AG08395 (cell line): ENCODE data around the gene PLD1.

ENCODE experiments used
- DNase-seq: peaks from one replicate; pipeline ENCODE4 v3.0.0; 2012; ENCODE audit warnings: mixed read lengths, low spot score

The PLD1 gene

DNA sequence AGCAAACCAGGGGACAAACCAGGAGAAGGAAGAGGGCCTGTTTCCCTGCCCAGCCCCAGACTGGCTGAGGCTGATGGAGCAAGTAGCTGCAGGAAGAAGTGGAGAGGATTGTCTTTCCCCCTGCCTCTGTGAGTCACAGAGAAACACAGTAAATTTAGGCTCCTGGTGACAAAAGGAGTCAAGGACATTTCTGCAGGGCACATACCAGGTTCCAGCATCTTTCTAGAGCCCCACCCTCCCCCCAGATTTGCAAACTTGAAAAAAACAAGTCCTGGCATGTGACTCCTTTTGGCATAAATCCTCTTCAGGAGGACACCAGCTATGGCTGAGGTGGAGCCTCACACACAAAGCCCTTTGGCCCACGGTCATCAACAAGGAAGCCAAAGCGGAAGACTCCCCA is 17.8 kb downstream of the PLD1 start:
- no peak for DNase-seq

DNA sequence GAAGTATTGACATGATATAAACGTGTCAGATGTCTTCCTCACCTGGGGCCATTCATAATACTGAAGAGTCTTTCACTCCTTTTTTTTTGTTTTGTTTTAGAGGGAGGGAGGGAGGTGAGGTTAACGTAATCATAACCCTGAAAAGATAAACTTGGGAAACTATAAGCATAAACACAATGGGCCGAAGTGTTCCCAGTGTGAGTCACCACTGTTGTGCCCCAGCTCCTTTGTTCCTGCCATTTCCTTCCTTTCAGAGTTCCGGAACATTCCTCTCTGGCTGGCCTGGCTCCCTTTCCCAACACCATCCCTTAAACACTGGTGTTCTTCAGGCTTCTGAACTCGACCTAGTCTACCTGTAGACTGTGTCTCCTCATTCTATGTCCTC is 18.6 kb downstream of the PLD1 start:
- DNase-seq, result peak; percentile 27

DNA sequence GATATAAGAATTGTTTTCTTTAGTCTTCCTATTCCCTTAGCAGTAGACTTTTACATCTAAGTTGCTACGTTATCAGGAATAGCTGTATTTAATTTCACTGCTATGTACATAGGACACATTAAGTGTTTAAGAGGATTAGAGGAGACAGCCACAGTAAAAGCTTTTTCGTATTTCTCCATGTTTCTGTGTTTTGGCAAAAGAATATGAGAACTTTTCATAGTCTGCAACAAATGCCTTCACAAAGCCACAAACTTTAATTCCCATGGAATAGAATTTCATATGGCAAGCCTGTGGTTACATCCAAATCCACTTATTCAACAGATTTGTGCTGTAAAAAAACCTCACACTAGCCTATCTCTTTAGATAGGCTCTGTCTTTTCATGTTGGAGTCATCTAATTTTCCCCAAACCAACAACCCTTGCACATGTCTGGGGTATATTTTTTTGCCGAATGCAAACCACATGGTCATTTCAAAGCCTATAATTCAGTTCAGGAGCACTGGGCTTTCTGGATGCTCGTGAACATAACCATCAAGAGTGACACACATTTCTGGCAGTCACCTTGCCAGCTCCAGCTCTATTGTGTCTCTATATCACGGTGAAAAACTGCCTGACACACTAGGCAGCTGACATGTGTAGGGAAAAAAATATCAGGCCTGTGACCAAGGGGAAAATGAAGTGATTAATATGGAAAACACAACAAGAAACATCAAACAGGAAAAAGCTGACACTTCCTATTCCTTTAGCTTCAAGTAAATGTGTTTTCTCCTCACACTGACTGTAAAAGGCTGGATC is 19.2 kb downstream of the PLD1 start:
- peak; percentile 11 for DNase-seq

DNA sequence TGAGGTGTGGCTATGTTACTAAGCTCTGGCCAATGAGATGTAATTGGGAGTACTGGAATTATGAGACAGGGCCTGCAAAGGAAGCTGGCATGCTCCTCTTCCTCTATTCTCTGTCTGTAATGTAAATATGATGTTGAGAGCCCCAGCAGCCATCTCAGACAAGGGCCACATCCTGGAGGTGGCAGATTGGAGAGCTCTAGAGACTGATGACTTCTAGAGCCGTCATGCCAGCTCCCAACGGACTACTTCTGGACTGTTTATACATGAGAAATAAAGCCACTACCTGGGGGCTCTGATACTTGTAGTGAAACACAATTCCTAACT is 19.7 kb downstream of the PLD1 start:
- DNase-seq, result no peak

DNA sequence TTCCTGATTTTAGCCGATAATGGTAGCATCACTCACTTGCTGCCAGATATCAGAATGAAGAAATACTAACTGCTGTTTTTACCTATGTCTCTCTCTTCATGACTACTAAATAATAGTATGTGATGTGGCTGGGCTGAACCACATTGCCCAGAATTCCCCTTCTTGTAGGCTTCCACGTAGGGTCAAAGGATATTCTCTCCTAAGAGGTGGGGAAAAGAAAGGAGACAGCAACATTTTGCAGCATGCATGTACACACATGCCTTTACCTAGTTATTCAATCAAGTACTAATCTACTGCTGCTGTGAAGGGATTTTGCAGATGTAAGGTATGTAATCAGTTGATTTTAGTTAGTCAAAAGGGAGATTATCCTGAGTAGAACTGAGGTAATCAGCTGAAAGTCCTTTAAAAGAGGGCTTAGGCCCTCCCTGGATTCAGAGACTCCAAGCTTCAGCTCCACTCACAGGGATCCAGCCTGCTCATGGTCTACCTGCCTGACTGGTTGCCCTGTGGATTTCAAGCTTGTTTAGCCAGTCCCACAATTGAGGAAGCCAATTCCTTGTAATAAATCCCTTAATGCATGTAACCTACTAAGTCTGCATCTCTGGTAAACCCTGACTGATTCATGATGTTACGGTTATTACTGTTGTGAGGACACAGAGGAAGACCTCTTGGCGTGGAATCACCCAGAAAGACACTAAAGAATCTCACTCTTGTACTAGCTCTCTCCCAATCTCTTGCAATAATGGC is 20.4 kb downstream of the PLD1 start:
- DNase-seq, result no peak

DNA sequence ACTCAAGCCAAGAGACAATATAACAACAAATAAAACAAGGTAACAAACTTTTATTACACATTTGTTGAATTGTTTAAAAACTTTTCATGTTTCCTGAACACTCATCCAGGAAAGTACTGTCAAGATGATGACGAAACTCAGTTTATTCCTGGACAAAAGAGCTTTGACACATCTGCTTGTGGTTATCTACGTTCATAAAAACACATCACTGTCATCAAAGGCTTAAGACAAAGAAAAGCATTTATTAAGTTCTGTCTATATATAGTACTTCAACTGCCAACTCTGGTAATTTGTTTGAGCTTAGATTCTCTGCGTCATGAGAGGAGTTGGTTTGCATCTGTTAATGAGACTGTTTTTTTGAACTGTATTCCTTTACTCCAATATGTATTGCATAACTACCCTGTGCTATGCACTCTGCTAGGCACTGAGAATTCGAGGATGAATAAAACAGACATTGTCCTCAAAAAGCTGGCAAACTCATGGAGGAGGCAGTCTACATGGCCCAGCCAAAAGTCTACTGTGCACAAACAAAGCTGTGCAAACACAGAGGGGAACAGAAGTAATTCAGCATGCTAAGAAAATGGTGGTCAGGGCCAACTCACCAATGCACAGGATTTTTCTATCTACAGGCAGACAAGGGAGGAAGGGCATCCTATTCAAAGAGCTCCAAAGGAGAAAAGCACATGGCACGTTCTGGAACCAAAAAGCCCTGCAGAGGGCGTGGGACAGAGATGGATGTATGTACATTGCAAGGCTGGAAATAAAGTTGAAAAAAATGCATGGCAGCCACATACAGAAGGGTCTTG is 21.5 kb downstream of the PLD1 start:
- peak; percentile 74 for DNase-seq

DNA sequence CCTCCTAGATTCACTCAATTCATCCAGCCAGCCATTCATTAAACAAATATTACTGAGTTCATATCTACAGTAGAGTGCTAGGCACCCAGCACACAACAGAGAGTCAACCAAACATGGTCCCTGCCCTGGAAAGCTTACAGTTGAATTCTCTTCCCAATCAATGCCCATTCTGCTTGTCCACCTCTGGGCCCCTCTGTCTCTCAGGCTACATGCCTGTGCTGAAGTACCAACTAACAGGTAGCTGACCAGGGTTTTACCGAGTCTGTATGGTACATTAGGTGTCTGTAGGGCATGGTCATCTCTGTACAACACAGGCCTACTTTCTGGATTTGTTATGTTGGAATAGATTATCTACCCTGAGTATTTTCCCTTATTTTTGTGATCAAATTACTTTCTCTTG is 23.3 kb downstream of the PLD1 start:
- no peak for DNase-seq

DNA sequence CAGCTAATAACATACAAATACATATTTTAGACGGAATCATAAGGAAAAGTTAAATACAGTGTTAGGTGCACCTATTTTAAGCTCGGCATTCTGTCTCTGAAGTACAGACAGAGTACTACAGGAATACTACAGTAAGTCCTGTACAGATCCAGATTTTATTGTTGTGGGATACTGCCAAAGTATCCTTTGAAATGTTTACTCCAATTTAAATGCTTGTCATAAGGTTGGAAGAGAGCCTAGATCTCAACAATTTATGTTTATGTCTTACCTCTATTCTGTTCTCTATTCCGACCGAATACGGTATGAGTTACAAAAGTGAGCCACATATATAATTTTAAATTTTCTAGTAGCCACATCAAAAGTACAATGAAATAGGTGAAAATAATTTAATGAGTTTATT is 25.3 kb downstream of the PLD1 start:
- DNase-seq, result no peak

DNA sequence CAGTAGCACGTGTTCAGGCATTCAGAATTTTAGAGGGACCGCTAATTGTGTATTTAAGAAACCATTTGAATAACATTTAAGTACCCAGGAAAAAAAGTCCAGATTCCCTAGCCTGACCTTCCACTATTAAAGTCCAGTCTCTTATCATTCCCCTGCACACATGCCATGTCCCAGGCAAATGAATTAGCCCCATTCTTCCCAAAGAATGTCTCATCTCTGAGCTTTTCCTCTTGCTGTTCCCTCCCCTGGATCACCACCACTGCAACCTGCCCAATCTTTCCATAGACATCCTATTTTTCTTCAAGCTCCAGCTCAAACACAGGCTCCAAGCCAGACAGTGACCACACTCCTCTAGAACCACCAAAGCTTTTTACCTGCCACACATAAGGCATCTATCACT is 25.9 kb downstream of the PLD1 start:
- no peak for DNase-seq

DNA sequence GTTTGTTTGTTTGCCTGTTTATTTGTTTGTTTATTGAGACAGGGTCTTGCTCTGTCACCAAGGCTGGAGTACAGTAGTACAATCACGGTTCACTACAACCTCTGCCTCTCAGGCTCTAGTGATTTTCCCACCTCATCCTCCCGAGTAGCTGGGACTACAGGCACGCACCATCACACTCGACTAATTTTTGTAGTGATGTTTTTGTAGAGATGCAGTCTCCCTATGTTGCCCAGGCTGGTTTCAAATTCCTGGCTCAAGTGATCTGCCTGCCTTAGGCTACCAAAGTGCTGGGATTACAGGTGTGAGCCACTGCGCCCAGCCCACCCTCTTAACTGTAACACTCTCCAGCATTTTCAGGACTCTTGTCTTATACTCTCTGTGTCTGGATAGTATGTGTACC is 26.7 kb downstream of the PLD1 start:
- no peak for DNase-seq

DNA sequence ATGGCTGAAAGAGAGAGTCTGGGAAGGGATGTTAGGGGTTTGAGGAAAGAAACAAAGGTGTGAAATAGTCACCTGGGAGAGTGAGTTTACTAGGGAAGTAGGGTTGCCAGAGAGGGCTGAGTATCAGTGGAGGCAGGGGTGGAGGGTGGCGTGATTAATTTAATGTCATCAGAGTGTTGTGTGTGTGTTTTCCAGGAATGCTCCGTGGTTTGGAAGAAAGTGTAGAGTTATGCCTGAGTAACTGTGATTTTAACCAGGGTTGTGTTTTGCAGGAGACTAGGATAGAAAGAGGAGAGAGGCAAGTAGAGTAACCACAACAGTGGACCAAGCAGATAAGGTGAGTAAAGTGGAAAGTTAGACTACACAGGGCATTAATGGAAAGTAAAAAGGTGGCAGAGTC is 27.2 kb downstream of the PLD1 start:
- peak; percentile 14 for DNase-seq

DNA sequence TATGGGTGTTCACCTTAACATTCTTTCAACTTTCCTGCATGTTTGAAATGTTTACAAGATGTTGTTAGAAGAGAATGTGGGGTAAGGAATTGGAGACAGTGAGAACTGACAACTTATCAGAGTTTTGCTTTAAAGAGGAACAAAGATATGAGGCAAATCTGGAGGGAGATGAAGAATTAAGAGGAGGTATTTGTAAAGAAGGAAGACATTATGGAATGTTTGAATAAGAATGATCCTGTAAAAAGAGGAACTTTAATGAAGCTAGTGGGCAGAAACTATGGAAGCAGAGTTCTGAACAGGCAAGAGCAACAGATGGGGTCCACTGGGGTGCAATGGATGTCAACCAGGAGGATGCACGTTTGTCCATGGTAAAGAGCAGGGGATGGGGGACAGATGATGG is 27.7 kb downstream of the PLD1 start:
- DNase-seq, result no peak

DNA sequence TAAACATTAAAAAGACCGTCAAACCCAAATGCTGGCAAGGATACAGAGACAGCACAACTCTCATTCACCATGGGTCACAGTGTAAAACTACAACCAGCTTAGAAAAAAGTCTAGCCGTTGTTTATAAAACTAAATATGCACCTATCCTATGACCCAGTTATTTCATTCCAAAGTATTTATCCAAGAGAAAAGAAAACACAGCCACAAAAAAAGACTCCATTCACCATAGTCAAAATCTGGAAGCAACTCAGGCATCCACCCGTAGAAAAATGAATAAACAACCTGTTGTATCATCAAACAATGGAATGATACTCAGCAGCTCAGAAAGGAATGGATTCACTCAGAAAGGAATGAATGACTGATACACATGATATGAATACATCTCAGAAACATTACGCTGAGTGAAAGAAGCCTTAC is 28.6 kb downstream of the PLD1 start:
- DNase-seq, result no peak

DNA sequence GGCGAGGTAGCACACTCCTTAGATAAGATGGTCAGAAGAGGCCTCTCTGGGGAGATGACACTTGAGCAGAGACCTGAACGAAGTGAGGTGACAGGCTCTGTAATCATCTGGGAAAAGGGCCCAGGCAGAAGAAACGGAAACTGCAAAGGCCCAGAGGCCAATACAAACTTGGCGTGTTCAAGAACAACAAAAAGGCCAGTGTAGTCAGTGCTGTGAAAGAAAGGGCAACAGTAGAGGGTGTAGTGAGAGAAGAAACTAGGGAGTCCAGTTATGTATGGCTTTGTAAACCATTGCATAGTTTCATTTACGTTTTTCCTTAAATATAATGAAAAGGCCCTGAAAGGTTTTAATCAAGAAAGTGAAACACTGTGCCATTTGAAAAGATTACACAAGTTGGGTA is 31.8 kb downstream of the PLD1 start:
- DNase-seq, result no peak

DNA sequence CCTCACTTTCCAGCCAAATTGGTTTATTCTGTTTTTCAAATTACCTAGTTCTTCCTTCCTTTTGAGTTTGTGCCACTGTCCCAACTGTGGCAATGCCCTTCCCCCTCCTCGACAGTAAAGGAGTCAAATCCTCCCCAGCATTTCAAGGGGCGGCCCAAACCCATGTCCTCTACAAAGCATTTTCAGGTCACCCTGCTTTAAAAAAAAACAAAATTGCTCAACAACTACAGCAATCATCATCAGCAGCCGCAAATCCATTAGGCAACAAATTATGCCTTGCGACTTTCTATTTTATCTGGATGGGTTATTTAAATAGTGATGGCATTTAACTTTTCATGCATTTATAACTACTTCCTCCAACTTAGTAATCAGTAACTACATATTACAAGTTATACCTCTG is 32.7 kb downstream of the PLD1 start:
- no peak for DNase-seq

DNA sequence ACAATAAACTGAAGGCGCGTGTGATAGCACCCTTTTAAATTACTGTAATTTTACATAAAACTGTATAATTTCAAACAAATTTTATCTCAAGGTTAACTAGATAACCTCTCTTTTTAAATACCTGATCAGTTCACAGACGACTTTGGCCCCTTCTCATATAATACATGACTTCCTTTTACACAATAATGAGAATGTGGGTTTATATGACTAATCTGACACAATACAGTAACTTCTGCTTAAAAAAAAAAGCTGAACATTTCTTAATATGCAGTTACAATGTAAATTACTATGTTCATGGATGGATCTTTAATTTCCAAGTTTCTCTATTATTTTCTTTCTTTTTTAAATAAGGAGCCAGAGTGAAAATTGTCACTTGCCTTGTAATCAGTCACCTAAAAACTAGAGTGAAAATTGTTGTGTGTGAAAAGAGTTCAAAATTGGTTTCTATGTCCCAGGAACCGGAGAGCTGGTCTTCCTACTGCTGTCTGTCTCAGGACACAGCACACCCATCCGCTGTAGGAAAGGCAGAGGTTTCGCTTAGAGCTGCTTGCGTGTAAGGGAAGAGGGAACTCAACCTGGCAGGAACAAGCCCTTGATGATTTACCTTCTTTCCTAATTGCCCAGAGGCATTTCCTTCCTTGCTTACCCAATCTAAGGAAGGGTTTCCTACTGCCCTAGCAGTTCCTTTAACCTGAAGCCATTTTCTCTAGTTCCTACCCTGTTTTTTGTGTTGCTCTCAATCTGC is 33.3 kb downstream of the PLD1 start:
- DNase-seq, result no peak

DNA sequence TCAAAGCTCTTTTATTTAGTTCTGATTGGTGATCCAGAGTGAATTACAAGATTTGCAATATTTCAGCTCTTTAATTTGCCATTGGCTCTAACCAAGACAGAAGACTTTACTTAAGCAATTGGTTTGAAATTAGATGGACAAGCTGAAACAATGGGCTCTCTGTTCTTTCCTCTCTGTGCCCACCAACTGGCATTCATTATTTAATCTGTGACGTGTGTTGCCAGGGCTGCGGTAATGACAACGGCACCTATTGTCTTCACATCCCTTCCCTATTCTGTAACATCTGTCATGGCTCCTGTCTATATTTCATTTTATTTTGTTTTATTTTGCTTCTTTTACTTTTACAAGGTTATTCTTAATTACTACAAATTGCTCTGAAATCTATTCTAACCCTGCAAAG is 33.9 kb downstream of the PLD1 start:
- no peak for DNase-seq

DNA sequence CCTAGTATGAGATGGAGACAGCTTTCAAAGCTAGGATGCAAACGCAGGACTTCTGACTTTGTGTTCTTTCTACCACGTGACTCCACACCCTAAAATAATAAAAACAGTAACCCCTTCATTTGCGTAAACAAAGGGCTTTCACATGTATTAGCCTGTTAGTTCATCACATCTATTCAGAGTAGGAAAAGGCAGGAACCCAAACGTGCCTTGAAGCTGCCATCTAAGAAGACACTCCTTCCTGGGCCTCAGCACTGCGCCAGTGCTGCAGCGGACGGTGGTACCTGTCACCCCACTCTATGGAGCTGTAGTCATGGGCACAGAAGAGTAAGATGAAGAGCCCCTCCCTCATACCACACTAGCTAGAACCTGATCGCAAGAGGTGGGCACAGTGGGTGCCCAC is 34.3 kb downstream of the PLD1 start:
- DNase-seq, result no peak

DNA sequence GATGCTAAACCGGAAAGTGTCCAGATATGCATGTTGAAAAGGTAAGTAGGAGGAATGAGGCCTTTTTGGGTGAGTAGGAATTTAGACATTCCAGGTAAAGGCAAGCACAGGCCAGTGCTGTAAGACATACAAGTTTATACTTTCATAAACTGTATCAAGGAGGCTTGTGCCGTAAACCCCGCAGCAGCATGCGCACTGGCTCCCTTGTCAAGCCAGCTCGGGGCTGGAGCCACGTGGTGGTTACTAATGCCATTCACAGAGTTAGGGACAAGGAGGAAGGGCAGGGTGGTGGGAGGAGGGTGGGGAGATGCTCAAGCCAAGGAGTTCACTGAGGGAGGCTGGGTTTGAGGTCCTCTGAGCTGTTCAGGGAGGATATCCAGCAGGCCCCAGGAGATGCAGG is 35.8 kb downstream of the PLD1 start:
- no peak for DNase-seq

DNA sequence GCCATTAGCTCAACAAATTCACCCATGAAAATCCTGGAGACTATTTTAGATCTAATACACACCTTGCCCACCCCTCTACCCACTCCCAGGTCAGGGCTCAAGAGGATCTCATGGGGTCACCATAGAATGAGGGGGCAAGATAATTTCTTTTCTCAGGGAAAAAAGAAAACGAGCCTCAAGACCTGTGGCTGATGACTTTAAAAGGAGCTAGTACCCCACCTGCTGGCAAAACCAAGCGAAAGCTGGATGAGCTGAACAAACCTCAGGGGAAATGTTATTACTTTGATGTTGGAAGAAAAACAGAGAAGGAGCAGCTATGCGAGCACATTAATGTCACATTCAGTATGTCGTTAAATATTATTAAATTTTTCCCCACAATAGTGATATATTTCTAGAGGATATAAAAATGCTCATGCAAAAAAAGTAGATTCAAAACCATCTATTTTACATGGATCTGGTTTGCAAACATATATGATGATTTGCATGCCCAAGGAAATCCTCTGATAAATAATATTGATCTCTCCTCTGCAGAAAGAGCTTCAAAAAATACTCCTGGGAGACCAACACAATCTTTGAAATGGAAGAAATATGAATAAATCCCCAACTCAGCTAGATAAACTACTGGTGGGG is 37.7 kb downstream of the PLD1 start:
- DNase-seq, result peak; percentile 66

DNA sequence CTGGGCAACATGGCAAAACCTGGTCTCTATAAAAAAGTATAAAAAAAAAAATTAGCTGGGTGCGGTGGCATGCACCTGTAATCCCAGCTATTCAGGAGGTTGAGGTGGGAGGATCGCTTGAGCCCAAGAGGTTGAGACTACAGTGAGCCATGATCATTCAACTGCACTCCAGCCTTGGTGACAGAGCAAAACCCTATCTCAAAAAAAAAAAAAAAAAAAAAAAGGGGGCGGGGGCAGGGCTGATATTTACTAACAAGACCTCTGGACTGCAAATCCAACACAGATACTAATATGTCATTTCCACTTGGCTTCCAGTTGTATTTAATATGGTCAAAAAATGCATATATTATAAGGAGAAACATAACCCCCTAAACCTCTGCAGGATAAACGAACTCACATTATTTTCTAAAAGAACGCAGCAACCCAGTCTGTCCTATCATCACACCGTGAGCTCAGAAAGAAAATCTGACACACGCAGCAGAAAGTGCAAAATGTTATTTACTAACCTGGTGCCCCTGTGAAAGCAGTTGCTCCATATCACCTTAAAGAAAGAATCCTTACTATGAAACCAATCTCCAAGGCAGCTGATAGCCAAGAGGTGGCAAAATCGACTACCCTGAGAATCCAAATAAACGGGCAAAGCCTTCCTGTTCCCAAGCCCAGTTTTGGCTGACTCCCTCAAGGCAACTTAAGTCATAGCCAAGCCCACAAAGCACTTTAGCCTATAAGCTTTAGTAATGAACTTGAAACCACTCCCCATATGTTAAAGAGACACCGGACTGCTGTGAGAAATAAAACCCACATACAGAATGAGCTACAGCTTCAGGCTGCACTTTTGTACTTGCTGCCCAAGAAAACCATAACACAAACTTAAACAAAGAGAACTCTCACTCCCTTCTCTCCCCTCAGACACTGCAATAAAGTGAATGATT is 39.3 kb downstream of the PLD1 start:
- peak; percentile 15 for DNase-seq
